Endothelial cell of umbilical vein (primary cell): ENCODE data around the gene PAAF1. TPM values are rescaled to one million over a fixed set of nuclear protein-coding genes. Genes with fewer than 3 reads are reported as not detected.

Experiments
- BruUV-seq: library from RNA; stranded (reverse); fragments of 400-500 nt; replicated peaks from 2 replicates; lab custom pipeline; 2021; lab: Mats Ljungman, UMichigan
- CTCF ChIA-PET: fragments of 300-600, 350-600 bp; sonication (Branson Sonifier 250); formaldehyde crosslinking; loops from one replicate; lab custom pipeline; 2021; ENCODE audit warnings: antibody characterized with exemption, inconsistent platforms; lab: Charles Lee
- POLR2A ChIA-PET: fragments of 300-600, 350-600 bp; sonication (Branson Sonifier 250); formaldehyde crosslinking; loops from one replicate; lab custom pipeline; 2021; ENCODE audit warnings: antibody characterized with exemption, inconsistent platforms; lab: Charles Lee
- DNase-seq: peaks from one replicate; pipeline ENCODE4 v3.0.0-alpha.2; 2011; ENCODE audit warnings: low read depth, low spot score
- FAIRE-seq: peaks from 2 replicates; lab custom pipeline; 2011; peaks lifted over from hg19 to GRCh38; lab: Jason Lieb, UNC
- H2AFZ ChIP-seq: 2 replicates; pipeline ENCODE4 v1.6.0; 2012; ENCODE audit warnings: low read depth, low read length, control low read depth, inconsistent platforms
- H3K27ac ChIP-seq: 2 replicates; pipeline ENCODE4 v1.5.1; 2011; ENCODE audit warnings: low read depth, mild to moderate bottlenecking, control low read depth, low read length, moderate library complexity; ENCODE audit not compliant: insufficient read depth
- H3K27me3 ChIP-seq, 2 experiments: 2 replicates each; pipeline versions ENCODE4 v1.6.0 to v1.6.1; 2011; ENCODE audit warnings: low read length in 2 of 2, mixed read lengths in 1 of 2; ENCODE audit not compliant: control insufficient read depth in 2 of 2, insufficient read depth in 2 of 2
- H3K36me3 ChIP-seq, 2 experiments: 2 replicates in 1 of 2; 3 replicates in 1 of 2; pipeline ENCODE4 v1.5.1; 2011; ENCODE audit warnings: low read length in 2 of 2, mild to moderate bottlenecking in 1 of 2, moderate library complexity in 1 of 2; ENCODE audit not compliant: control insufficient read depth in 2 of 2, insufficient read depth in 2 of 2; ENCODE audit errors: extremely low read depth in 1 of 2
- H3K4me1 ChIP-seq: 3 replicates; pipeline ENCODE4 v1.5.1; 2011; ENCODE audit warnings: mild to moderate bottlenecking, low read length; ENCODE audit not compliant: control insufficient read depth, insufficient read depth; ENCODE audit errors: extremely low read depth
- H3K4me2 ChIP-seq: 2 replicates; pipeline ENCODE4 v1.6.1; 2011; ENCODE audit warnings: low read length, control low read depth, mixed read lengths; ENCODE audit not compliant: insufficient read depth
- H3K4me3 ChIP-seq, 3 experiments: fragments of 200-600 bp in 1 of 3; sonication (generic), shearing (Covaris generic) in 1 of 3; replicated peaks in 1 of 3; 2 replicates each; pipeline ENCODE4 v1.5.1; 2011 to 2016; ENCODE audit warnings: control low read depth in 3 of 3, low read length in 3 of 3, mild to moderate bottlenecking in 2 of 3, inconsistent platforms in 1 of 3, low read depth in 1 of 3, moderate library complexity in 1 of 3; ENCODE audit not compliant: insufficient read depth in 1 of 3
- H3K79me2 ChIP-seq: 2 replicates; pipeline ENCODE4 v1.6.0; 2012; ENCODE audit warnings: low read length, inconsistent platforms; ENCODE audit not compliant: control insufficient read depth, insufficient read depth
- H3K9ac ChIP-seq: replicated peaks from 2 replicates; pipeline ENCODE3; 2011; ENCODE audit warnings: low read length, control low read depth; ENCODE audit not compliant: insufficient read depth; ENCODE audit errors: extremely low read depth
- H3K9me1 ChIP-seq: replicated peaks from 3 replicates; pipeline ENCODE4 v1.6.0; 2011; ENCODE audit warnings: mild to moderate bottlenecking, low read length; ENCODE audit not compliant: control insufficient read depth, insufficient read depth; ENCODE audit errors: extremely low read depth
- H3K9me3 ChIP-seq: replicated peaks from 2 replicates; pipeline ENCODE4 v1.5.1; 2012; ENCODE audit warnings: low read length, inconsistent platforms; ENCODE audit not compliant: control insufficient read depth, insufficient read depth
- H4K20me1 ChIP-seq: replicated peaks from 2 replicates; pipeline ENCODE3; 2011; ENCODE audit warnings: mild to moderate bottlenecking, low read length; ENCODE audit not compliant: control insufficient read depth, insufficient read depth; ENCODE audit errors: extremely low read depth
- EZH2 ChIP-seq: IDR thresholded peaks from 2 replicates; pipeline ENCODE4 v1.6.1; 2012; ENCODE audit warnings: borderline replicate concordance, low read depth, mild to moderate bottlenecking, moderate library complexity, low read length, inconsistent platforms; ENCODE audit not compliant: severe bottlenecking
- FOS ChIP-seq: IDR thresholded peaks from 2 replicates; pipeline ENCODE4 v1.6.1; 2011; ENCODE audit warnings: mild to moderate bottlenecking, low read length, moderate library complexity, borderline replicate concordance; ENCODE audit not compliant: insufficient read depth
- GATA2 ChIP-seq: IDR thresholded peaks from 2 replicates; pipeline ENCODE4 v1.7.0; 2011; ENCODE audit warnings: low read depth, mild to moderate bottlenecking, moderate library complexity, mixed read lengths, low read length; ENCODE audit not compliant: insufficient read length, insufficient read depth
- JUN ChIP-seq: IDR thresholded peaks from 2 replicates; pipeline ENCODE4 v1.6.1; 2011; ENCODE audit warnings: borderline replicate concordance, low read depth; ENCODE audit not compliant: insufficient read length, insufficient read depth
- MYC ChIP-seq: IDR thresholded peaks from one replicate; pipeline ENCODE4 v1.6.1; 2011; ENCODE audit warnings: mild to moderate bottlenecking, low read depth, low read length
- POLR2A ChIP-seq: IDR thresholded peaks from 2 replicates; pipeline ENCODE4 v1.6.1; 2012; ENCODE audit warnings: low read depth, mild to moderate bottlenecking, control low read depth, low read length
- POLR2AphosphoS5 ChIP-seq: IDR thresholded peaks from 2 replicates; pipeline ENCODE4 v1.6.1; 2012; ENCODE audit warnings: low read depth, mild to moderate bottlenecking, control low read depth, low read length, moderate library complexity; ENCODE audit not compliant: insufficient read depth
- dilution Hi-C: fragments of 300-500 bp; cut with MboI; formaldehyde crosslinking; loops from one replicate; pipeline ENCODE4 v1.15.0; 2019; ENCODE audit warnings: low sequenced_read_pairs; ENCODE audit not compliant: extremely low pct_ligation_motif_present
- intact Hi-C: fragments of 100-400 bp; cut with micrococcal nuclease; formaldehyde crosslinking; loops from one replicate; pipeline ENCODE4 v1.10.0; 2022
- polyA plus RNA-seq, 4 experiments: library from polyadenylated mRNA; depleted of rRNA in 3 of 4; stranded (reverse) in 3 of 4; unstranded in 1 of 4; fragments of >200 nt; gene quantifications; 2 replicates each; pipeline versions ENCODE4 v1.2.1 to v1.2.3, GENCODE V29; 2011 to 2012; ENCODE audit warnings: missing spikeins in 1 of 4
- total RNA-seq: library from RNA; stranded (reverse); gene quantifications from 2 replicates; pipeline ENCODE4 v1.2.3, GENCODE V29; 2021
- TF ChIP-seq, protein P1 (sequence below), 2 donors: IDR thresholded peaks; 1 replicate in 1 of 2; 2 replicates in 1 of 2; pipeline ENCODE4 v1.5.1; 2011; ENCODE audit warnings: low read length in 2 of 2, mild to moderate bottlenecking in 2 of 2, moderate library complexity in 2 of 2, control low read depth in 1 of 2, inconsistent platforms in 1 of 2, low read depth in 1 of 2; ENCODE audit not compliant: insufficient read depth in 1 of 2; ENCODE audit errors: extremely low read depth in 1 of 2
- TF ChIP-seq, protein P2 (sequence below): IDR thresholded peaks from 2 replicates; pipeline ENCODE4 v1.6.1; 2011; ENCODE audit not compliant: insufficient read depth, insufficient read length

Gene PAAF1
- total and polyA plus RNA-seq, 2 donors (not counting 3 experiments of a cell fraction or from before 2014, with no cell fraction given) = 9.8 to 16.1 TPM

DNA sequence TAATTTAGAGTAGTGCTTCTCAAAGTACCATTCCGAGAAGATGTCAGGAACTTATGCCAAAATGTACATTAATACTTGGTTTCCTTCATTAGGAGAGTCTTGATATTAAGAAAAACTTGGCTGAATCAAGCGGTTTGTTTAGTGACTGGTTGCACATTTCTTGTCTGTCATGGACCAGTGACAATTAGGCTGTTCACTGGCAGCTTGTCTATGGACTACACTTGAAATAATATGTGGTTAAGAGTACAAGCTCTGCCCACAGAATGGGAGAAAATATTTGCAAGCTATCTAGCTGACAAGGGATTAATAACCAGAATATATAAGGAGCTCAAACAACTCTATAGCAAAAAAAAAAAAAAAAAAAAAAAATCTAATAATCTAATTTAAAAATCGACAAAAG is 24.8 kb upstream of the PAAF1 start:
- TF ChIP-seq, protein P1, sequence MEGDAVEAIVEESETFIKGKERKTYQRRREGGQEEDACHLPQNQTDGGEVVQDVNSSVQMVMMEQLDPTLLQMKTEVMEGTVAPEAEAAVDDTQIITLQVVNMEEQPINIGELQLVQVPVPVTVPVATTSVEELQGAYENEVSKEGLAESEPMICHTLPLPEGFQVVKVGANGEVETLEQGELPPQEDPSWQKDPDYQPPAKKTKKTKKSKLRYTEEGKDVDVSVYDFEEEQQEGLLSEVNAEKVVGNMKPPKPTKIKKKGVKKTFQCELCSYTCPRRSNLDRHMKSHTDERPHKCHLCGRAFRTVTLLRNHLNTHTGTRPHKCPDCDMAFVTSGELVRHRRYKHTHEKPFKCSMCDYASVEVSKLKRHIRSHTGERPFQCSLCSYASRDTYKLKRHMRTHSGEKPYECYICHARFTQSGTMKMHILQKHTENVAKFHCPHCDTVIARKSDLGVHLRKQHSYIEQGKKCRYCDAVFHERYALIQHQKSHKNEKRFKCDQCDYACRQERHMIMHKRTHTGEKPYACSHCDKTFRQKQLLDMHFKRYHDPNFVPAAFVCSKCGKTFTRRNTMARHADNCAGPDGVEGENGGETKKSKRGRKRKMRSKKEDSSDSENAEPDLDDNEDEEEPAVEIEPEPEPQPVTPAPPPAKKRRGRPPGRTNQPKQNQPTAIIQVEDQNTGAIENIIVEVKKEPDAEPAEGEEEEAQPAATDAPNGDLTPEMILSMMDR (IDR thresholded peaks at IDR 0.05; ENCODE audit: extremely low read depth in 1 of 2, insufficient read depth in 1 of 2, low read depth in 1 of 2, low read length in 2 of 2) = no peak
- no peak for TF ChIP-seq POLR2A
- ChIA-PET POLR2A (no interaction called here), CTCF (interaction anchor here (0.9 kb wide), 1 partner anchor 12 kb away, joined by 3 read pairs; no protein-coding TSS in a partner anchor)
- dilution Hi-C loops (no loop called here), intact Hi-C loops (no loop called here)
- Histone ChIP-seq H3K79me2 (no peaks in the 10 kb centered on the region), H3K4me2 (no peak overlapping the region), H3K9me1 (no peaks in the 10 kb centered on the region), H3K4me3 (no peak overlapping the region), H2AFZ (no peak overlapping the region), H3K36me3 (no peaks in the 10 kb centered on the region), H3K9ac (no peak overlapping the region), H3K9me3 (no peaks in the 10 kb centered on the region), H3K4me1 (no peaks in the 10 kb centered on the region), H3K27me3 (no peaks in the 10 kb centered on the region), H3K27ac (no peak overlapping the region), H4K20me1 (no peaks in the 10 kb centered on the region)
- no TSS peak for BruUV-seq
- DNase-seq (no peak), FAIRE-seq (no peak)

DNA sequence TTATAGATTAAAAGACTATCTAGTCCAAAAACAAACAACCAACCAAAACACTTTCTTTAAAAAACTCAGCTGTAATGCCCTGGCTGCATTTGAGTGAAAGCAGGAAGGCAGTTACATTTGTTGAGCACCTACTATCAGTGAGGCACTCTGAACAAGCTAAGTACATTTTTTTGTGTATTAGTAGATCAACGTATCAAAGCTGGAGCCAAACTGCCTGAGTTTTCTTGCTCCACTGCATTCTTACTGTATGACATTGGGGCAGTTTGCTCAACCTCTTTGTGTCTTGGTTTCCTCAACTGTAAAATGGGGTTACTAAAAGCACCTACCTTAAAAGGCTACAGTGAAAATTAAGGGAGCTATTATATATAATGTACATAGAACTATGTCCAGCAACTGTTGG is 22.1 kb upstream of the PAAF1 start:
- BruUV-seq = no TSS peak
- Histone ChIP-seq H3K27me3 (no peaks in the 10 kb centered on the region), H3K9me1 (no peaks in the 10 kb centered on the region), H3K27ac (no peak overlapping the region), H2AFZ (no peak overlapping the region), H3K36me3 (no peaks in the 10 kb centered on the region), H3K4me3 (no peak overlapping the region), H3K79me2 (no peaks in the 10 kb centered on the region), H4K20me1 (no peaks in the 10 kb centered on the region), H3K9me3 (no peaks in the 10 kb centered on the region), H3K4me2 (no peak overlapping the region), H3K4me1 (no peaks in the 10 kb centered on the region), H3K9ac (no peak overlapping the region)
- intact Hi-C loops = no loop called here
- no peak for DNase-seq
- dilution Hi-C loops = no loop called here
- FAIRE-seq = no peak
- TF ChIP-seq GATA2 = no peak
- TF ChIP-seq, protein P2, sequence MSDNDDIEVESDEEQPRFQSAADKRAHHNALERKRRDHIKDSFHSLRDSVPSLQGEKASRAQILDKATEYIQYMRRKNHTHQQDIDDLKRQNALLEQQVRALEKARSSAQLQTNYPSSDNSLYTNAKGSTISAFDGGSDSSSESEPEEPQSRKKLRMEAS = no peak
- no peak for TF ChIP-seq EZH2
- TF ChIP-seq, protein P1 (IDR thresholded peaks at IDR 0.05; ENCODE audit: extremely low read depth in 1 of 2, insufficient read depth in 1 of 2, low read depth in 1 of 2, low read length in 2 of 2) = no peak
- TF ChIP-seq FOS = no peak
- TF ChIP-seq MYC = no peak
- no peak for TF ChIP-seq POLR2AphosphoS5
- no peak for TF ChIP-seq JUN
- TF ChIP-seq POLR2A = no peak
- ChIA-PET POLR2A (no interaction called here), CTCF (interaction anchor here (0.6 to 1.2 kb wide), 4 partner anchors 9 to 47 kb away, joined by 3 to 4 read pairs (median 4); no protein-coding TSS in a partner anchor)
